Effector memory CD4-positive, alpha-beta T cell (primary cell): Measurements from ENCODE around the gene CAMK1G.

ENCODE experiments used
- DNase-seq, 3 donors: peaks; one replicate each; pipeline ENCODE4 v3.0.0-alpha.2; 2020
- H3K27ac ChIP-seq: 2 replicates; pipeline ENCODE4 v1.7.0; 2013; ENCODE audit warnings: mild to moderate bottlenecking, low read length, moderate library complexity; ENCODE audit not compliant: insufficient read depth, poor library complexity, severe bottlenecking
- H3K27me3 ChIP-seq: replicated peaks from 2 replicates; pipeline ENCODE4 v1.7.0; 2013; ENCODE audit warnings: mild to moderate bottlenecking, low read length; ENCODE audit not compliant: insufficient read depth, control insufficient read depth, poor library complexity, severe bottlenecking
- H3K36me3 ChIP-seq: 2 replicates; pipeline ENCODE4 v1.7.0; 2013; ENCODE audit warnings: mild to moderate bottlenecking, low read length, moderate library complexity; ENCODE audit not compliant: control insufficient read depth, insufficient read depth
- H3K4me1 ChIP-seq: 2 replicates; pipeline ENCODE4 v1.7.0; 2013; ENCODE audit warnings: low read length, mild to moderate bottlenecking; ENCODE audit not compliant: control insufficient read depth, insufficient read depth, poor library complexity, severe bottlenecking
- H3K4me3 ChIP-seq: 2 replicates; pipeline ENCODE4 v1.7.0; 2013; ENCODE audit warnings: low read length, low read depth, mild to moderate bottlenecking; ENCODE audit not compliant: insufficient read depth, poor library complexity, severe bottlenecking
- H3K9me3 ChIP-seq: 2 replicates; pipeline ENCODE4 v1.7.0; 2013; ENCODE audit warnings: mild to moderate bottlenecking, low read length, moderate library complexity; ENCODE audit not compliant: control insufficient read depth

The CAMK1G gene

GRCh38 chr1:209564849-209565248 lies 18.7 kb upstream of the CAMK1G start:
- H3K27me3 ChIP-seq, result no peaks in the 10 kb centered on the region
- H3K36me3 ChIP-seq, result no peaks in the 10 kb centered on the region
- no peak overlapping the region for H3K4me3 ChIP-seq
- no peaks in the 10 kb centered on the region for H3K9me3 ChIP-seq
- H3K4me1 ChIP-seq, result no peaks in the 10 kb centered on the region
- no peak overlapping the region for H3K27ac ChIP-seq
- no peak for DNase-seq

- no peak overlapping the region for H3K27ac ChIP-seq
- H3K27me3 ChIP-seq, result no peaks in the 10 kb centered on the region
- no peaks in the 10 kb centered on the region for H3K9me3 ChIP-seq
- no peak overlapping the region for H3K4me3 ChIP-seq
- peak; percentile 24 to 61 (median 41) for DNase-seq
- no peaks in the 10 kb centered on the region for H3K4me1 ChIP-seq
- no peaks in the 10 kb centered on the region for H3K36me3 ChIP-seq
Measured at GRCh38 chr1:209565759-209566678, 17.5 kb upstream of the CAMK1G start.

GRCh38 chr1:209567698-209568175 lies 15.8 kb upstream of the CAMK1G start:
- H3K4me1 ChIP-seq, result no peaks in the 10 kb centered on the region
- no peak overlapping the region for H3K27ac ChIP-seq
- DNase-seq, result no peak
- H3K4me3 ChIP-seq, result no peak overlapping the region
- H3K27me3 ChIP-seq, result no peaks in the 10 kb centered on the region
- H3K36me3 ChIP-seq, result no peaks in the 10 kb centered on the region
- H3K9me3 ChIP-seq, result no peaks in the 10 kb centered on the region

GRCh38 chr1:209569455-209570207 lies 13.9 kb upstream of the CAMK1G start:
- H3K36me3 ChIP-seq, result no peaks in the 10 kb centered on the region
- H3K27me3 ChIP-seq, result no peaks in the 10 kb centered on the region
- DNase-seq, result peak; percentile 39 to 67 (median 41)
- H3K4me1 ChIP-seq, result no peaks in the 10 kb centered on the region
- no peak overlapping the region for H3K27ac ChIP-seq
- H3K9me3 ChIP-seq, result no peaks in the 10 kb centered on the region
- H3K4me3 ChIP-seq, result peak overlapping the region; percentile 23

GRCh38 chr1:209570743-209571142 lies 12.8 kb upstream of the CAMK1G start:
- no peaks in the 10 kb centered on the region for H3K27me3 ChIP-seq

GRCh38 chr1:209576392-209577197 lies 6.9 kb upstream of the CAMK1G start:
- Histone ChIP-seq H3K36me3 (no peaks in the 10 kb centered on the region), H3K4me1 (no peaks in the 10 kb centered on the region), H3K9me3 (no peaks in the 10 kb centered on the region), H3K4me3 (no peak overlapping the region), H3K27ac (no peak overlapping the region), H3K27me3 (peaks cover 1% of the 10 kb centered on the region)
- DNase-seq, result peak; percentile 32 to 52 (median 34)

More at GRCh38 chr1:209570743-209571142, 12.8 kb upstream of the CAMK1G start:
- Histone ChIP-seq H3K27ac (no peak overlapping the region), H3K4me3 (no peak overlapping the region), H3K36me3 (no peaks in the 10 kb centered on the region), H3K4me1 (no peaks in the 10 kb centered on the region), H3K9me3 (no peaks in the 10 kb centered on the region)
- no peak for DNase-seq

GRCh38 chr1:209577346-209577745 lies 6.2 kb upstream of the CAMK1G start:
- DNase-seq, result no peak
- no peaks in the 10 kb centered on the region for H3K9me3 ChIP-seq
- no peak overlapping the region for H3K4me3 ChIP-seq
- H3K27ac ChIP-seq, result no peak overlapping the region
- no peaks in the 10 kb centered on the region for H3K36me3 ChIP-seq
- H3K27me3 ChIP-seq, result peaks cover 7% of the 10 kb centered on the region
- H3K4me1 ChIP-seq, result no peaks in the 10 kb centered on the region

GRCh38 chr1:209580577-209580976 lies 2.9 kb upstream of the CAMK1G start:
- peaks cover 15% of the 10 kb centered on the region for H3K27me3 ChIP-seq
- no peak overlapping the region for H3K27ac ChIP-seq
- H3K36me3 ChIP-seq, result no peaks in the 10 kb centered on the region
- no peak for DNase-seq
- H3K9me3 ChIP-seq, result no peaks in the 10 kb centered on the region
- no peaks in the 10 kb centered on the region for H3K4me1 ChIP-seq
- no peak overlapping the region for H3K4me3 ChIP-seq

GRCh38 chr1:209584231-209584672 lies 738 bp downstream of the CAMK1G start:
- peaks cover 17% of the 10 kb centered on the region for H3K27me3 ChIP-seq
- no peaks in the 10 kb centered on the region for H3K36me3 ChIP-seq
- H3K27ac ChIP-seq, result no peak overlapping the region
- H3K9me3 ChIP-seq, result no peaks in the 10 kb centered on the region
- no peak for DNase-seq
- no peak overlapping the region for H3K4me3 ChIP-seq
- H3K4me1 ChIP-seq, result no peaks in the 10 kb centered on the region
